AG10803 (cell line): Measurements from ENCODE around the gene OBP2B.

Experiments used
- DNase-seq: peaks from one replicate; pipeline ENCODE4 v3.0.0; 2010; ENCODE audit warnings: low read depth
- H3K4me3 ChIP-seq: 2 replicates; pipeline ENCODE4 v1.5.1; 2011; ENCODE audit warnings: mild to moderate bottlenecking, low read length, control low read depth
- TF ChIP-seq, protein P1 (sequence below): conservative IDR thresholded peaks from 2 replicates; pipeline ENCODE4 v1.5.1; 2011; ENCODE audit warnings: mild to moderate bottlenecking, low read length, control low read depth, inconsistent platforms

The OBP2B gene

GRCh38 chr9:133162861-133163503, 46.1 kb downstream of the OBP2B start:
- H3K4me3 ChIP-seq: peak overlapping the region; percentile 62
- TF ChIP-seq, protein P1, sequence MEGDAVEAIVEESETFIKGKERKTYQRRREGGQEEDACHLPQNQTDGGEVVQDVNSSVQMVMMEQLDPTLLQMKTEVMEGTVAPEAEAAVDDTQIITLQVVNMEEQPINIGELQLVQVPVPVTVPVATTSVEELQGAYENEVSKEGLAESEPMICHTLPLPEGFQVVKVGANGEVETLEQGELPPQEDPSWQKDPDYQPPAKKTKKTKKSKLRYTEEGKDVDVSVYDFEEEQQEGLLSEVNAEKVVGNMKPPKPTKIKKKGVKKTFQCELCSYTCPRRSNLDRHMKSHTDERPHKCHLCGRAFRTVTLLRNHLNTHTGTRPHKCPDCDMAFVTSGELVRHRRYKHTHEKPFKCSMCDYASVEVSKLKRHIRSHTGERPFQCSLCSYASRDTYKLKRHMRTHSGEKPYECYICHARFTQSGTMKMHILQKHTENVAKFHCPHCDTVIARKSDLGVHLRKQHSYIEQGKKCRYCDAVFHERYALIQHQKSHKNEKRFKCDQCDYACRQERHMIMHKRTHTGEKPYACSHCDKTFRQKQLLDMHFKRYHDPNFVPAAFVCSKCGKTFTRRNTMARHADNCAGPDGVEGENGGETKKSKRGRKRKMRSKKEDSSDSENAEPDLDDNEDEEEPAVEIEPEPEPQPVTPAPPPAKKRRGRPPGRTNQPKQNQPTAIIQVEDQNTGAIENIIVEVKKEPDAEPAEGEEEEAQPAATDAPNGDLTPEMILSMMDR: no peak
- DNase-seq: no peak

GRCh38 chr9:133161547-133161950, 47.5 kb downstream of the OBP2B start:
- TF ChIP-seq, protein P1: no peak
- no peak for DNase-seq
- no peak overlapping the region for H3K4me3 ChIP-seq

DNA sequence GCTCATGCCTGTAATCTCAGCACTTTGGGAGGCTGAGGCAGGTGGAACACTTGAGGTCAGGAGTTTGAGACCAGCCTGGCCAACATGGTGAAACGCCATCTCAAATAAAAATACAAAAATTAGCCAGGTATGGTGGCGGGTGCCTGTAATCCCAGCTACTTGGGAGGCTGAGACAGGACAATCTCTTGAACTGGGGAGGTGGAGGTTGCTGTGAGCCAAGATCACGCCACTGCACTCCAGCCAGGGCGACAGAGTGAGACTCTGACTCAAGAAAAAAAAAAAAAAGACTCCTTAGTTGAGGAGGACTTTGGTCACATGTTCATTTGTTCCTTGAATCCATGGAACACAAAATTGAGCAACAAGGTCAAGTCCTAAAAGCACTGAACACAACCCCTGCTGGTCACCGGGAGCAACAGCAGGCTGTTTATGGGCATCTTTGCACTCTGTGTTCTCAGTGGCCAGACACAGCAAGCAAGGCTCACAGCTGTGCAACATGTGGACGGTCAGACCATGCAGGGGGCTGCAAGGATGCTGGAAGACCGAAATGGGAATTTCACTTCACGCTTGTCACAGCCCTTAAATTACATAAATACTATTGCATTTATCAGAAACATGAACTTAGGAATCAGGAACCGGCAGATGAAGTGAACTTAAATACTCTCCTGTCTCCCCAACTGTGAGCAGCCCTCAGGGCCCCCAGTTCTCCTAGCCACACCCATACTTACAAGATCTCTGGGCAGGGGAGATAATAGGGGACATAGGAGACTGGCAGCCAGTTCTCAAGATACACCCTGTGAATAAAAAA, 48.1 kb downstream of the OBP2B start:
- DNase-seq: peak; percentile 77
- TF ChIP-seq, protein P1: peak; percentile 82
- H3K4me3 ChIP-seq: no peak overlapping the region

GRCh38 chr9:133158695-133159094, 50.4 kb downstream of the OBP2B start:
- H3K4me3 ChIP-seq: no peak overlapping the region
- no peak for DNase-seq
- TF ChIP-seq, protein P1: no peak
